ENCODE results near the gene PRDM16.

PRDM16 gene

GRCh38 chr1:3049905-3050304 lies 19.1 kb upstream of the PRDM16 start:
- no peak for DNase-seq
- H3K4me3 ChIP-seq (ENCODE audit: low read length) = no peak overlapping the region
- no peaks in the 10 kb centered on the region for H4K20me1 ChIP-seq (ENCODE audit: insufficient read depth, low read length)
- H3K27ac ChIP-seq (ENCODE audit: low read length) = no peak overlapping the region
- H3K36me3 ChIP-seq (replicated peaks; ENCODE audit: insufficient read depth, low read length) = no peaks in the 10 kb centered on the region
- no peak overlapping the region for H3K9ac ChIP-seq (ENCODE audit: low read length)
- H3K9me2 ChIP-seq (replicated peaks; ENCODE audit: insufficient read depth, low read length) = no peaks in the 10 kb centered on the region
- TF ChIP-seq EZH2 (optimal IDR thresholded peaks at IDR 0.05; ENCODE audit: low read depth, low read length) (no peak), CTCF (IDR thresholded peaks at IDR 0.05; ENCODE audit: low read length) (no peak), EZH2phosphoT487 (IDR thresholded peaks at IDR 0.05; ENCODE audit: low read length) (no peak)
- H3K4me1 ChIP-seq (ENCODE audit: low read length) = no peaks in the 10 kb centered on the region
- H3K4me2 ChIP-seq (ENCODE audit: low read depth, low read length) = no peak overlapping the region
- H3K79me2 ChIP-seq (ENCODE audit: low read length) = no peaks in the 10 kb centered on the region
- no peaks in the 10 kb centered on the region for H3K9me3 ChIP-seq (replicated peaks; ENCODE audit: insufficient read depth, low read length)
- H3F3A ChIP-seq (ENCODE audit: insufficient read depth, low read length) = no peaks in the 10 kb centered on the region
- H2AFZ ChIP-seq (ENCODE audit: low read length) = no peak overlapping the region
- peaks cover 65% of the 10 kb centered on the region for H3K27me3 ChIP-seq (replicated peaks; ENCODE audit: insufficient read depth, low read length)

GRCh38 chr1:3050603-3051002 lies 18.4 kb upstream of the PRDM16 start:
- H3K9ac ChIP-seq (ENCODE audit: low read length) = no peak overlapping the region
- H3K27ac ChIP-seq (ENCODE audit: low read length) = no peak overlapping the region
- H2AFZ ChIP-seq (ENCODE audit: low read length) = no peak overlapping the region
- H3K4me1 ChIP-seq (ENCODE audit: low read length) = no peaks in the 10 kb centered on the region
- DNase-seq = no peak
- TF ChIP-seq EZH2phosphoT487 (IDR thresholded peaks at IDR 0.05; ENCODE audit: low read length) = no peak
- no peak for TF ChIP-seq CTCF (IDR thresholded peaks at IDR 0.05; ENCODE audit: low read length)
- no peak for TF ChIP-seq EZH2 (optimal IDR thresholded peaks at IDR 0.05; ENCODE audit: low read depth, low read length)
- no peaks in the 10 kb centered on the region for H3K9me3 ChIP-seq (replicated peaks; ENCODE audit: insufficient read depth, low read length)
- no peaks in the 10 kb centered on the region for H3K36me3 ChIP-seq (replicated peaks; ENCODE audit: insufficient read depth, low read length)
- no peaks in the 10 kb centered on the region for H4K20me1 ChIP-seq (ENCODE audit: insufficient read depth, low read length)
- no peak overlapping the region for H3K4me2 ChIP-seq (ENCODE audit: low read depth, low read length)
- peaks cover 63% of the 10 kb centered on the region for H3K27me3 ChIP-seq (replicated peaks; ENCODE audit: insufficient read depth, low read length)
- no peaks in the 10 kb centered on the region for H3K9me2 ChIP-seq (replicated peaks; ENCODE audit: insufficient read depth, low read length)
- no peaks in the 10 kb centered on the region for H3F3A ChIP-seq (ENCODE audit: insufficient read depth, low read length)
- H3K4me3 ChIP-seq (ENCODE audit: low read length) = no peak overlapping the region
- H3K79me2 ChIP-seq (ENCODE audit: low read length) = no peaks in the 10 kb centered on the region

GRCh38 chr1:3051270-3052268 lies 17.4 kb upstream of the PRDM16 start:
- Histone ChIP-seq H3K4me2 (ENCODE audit: low read depth, low read length) (no peak overlapping the region), H3K4me3 (ENCODE audit: low read length) (no peak overlapping the region), H3K79me2 (ENCODE audit: low read length) (no peaks in the 10 kb centered on the region), H3K4me1 (ENCODE audit: low read length) (no peaks in the 10 kb centered on the region), H3K9me3 (replicated peaks; ENCODE audit: insufficient read depth, low read length) (no peaks in the 10 kb centered on the region), H3K9ac (ENCODE audit: low read length) (no peak overlapping the region), H3K27me3 (replicated peaks; ENCODE audit: insufficient read depth, low read length) (peaks cover 64% of the 10 kb centered on the region), H3K27ac (ENCODE audit: low read length) (no peak overlapping the region), H3K9me2 (replicated peaks; ENCODE audit: insufficient read depth, low read length) (no peaks in the 10 kb centered on the region), H3K36me3 (replicated peaks; ENCODE audit: insufficient read depth, low read length) (no peaks in the 10 kb centered on the region), H3F3A (ENCODE audit: insufficient read depth, low read length) (no peaks in the 10 kb centered on the region), H4K20me1 (ENCODE audit: insufficient read depth, low read length) (no peaks in the 10 kb centered on the region), H2AFZ (ENCODE audit: low read length) (no peak overlapping the region)
- DNase-seq = no peak
- TF ChIP-seq CTCF (IDR thresholded peaks at IDR 0.05; ENCODE audit: low read length) (no peak), EZH2 (optimal IDR thresholded peaks at IDR 0.05; ENCODE audit: low read depth, low read length) (no peak), EZH2phosphoT487 (IDR thresholded peaks at IDR 0.05; ENCODE audit: low read length) (no peak)
